Bone marrow (tissue), 2 donors: ENCODE data around the gene MYO15B.
"Not testable (repeated sequence)": the region's sequence is repeated elsewhere in the genome, so short reads cannot be mapped to it uniquely, and the experiment has no call there.

Source experiments
- DNase-seq, 2 donors: peaks; one replicate each; lab custom pipeline; 2025; lab: John Stamatoyannopoulos, UW

Gene MYO15B

DNA sequence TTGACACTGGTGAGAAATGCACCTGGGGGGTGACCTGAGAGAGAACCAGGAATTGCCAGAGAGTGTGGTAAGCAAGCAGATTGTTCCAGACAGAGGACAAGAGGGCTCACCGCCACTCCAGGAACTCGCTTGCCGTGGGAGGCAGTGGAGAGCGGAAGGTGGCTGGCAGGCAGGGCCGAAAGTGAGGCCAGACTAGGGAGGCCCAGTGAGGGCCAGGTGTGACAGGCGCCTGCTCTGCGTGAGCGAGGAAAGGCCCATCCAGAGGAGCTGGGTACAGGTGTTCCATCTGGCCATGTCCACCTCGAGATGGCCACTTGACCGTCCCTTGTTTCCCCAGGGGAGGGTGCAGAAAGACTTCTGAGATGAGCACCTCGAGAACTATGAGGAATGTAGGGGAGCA lies 11.9 kb upstream of the MYO15B start:
- DNase-seq: no peak

DNA sequence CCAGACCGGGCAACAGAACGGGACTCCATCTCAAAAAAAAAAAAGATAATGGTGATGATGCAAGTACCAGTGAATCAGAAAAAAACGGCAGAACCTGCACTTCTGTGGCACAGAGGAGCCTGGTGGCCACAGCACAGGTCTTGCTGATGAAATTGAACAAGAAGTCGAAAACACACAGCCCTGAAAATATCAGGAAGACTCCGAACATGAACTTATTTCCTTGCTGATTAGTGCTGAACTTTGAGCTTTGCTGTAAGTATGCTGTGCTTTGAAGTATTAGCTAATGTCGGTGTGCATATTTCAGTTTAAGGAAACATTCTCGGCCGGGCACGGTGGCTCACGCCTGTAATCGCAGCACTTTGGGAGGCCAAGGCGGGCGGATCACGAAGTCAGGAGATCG lies 10.9 kb upstream of the MYO15B start:
- DNase-seq: no peak

DNA sequence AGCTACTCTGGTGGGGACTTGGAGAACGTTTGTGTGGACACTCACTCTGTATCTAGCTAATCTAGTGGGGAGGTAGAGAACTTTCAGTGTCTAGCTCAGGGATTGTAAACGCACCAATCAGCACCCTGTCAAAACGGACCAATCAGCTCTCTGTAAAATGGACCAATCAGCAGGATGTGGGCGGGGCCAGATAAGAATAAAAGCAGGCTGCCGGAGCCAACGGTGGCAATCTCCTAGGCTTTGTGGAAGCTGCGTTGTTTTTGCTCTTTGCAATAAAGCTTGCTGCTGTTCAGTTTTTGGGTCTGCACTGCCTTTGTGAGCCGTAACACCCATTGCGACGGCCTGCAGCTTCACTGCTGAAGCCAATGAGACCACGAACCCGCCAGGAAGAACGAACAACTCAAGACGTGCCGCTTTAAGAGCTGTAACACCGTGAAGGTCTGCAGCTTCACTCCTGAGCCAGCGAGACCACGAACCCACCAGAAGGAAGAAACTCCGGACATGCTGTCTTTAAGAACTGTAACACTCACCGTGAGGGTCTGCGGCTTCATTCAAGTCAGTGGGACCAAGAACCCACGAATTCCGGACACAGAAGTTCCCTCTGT lies 6.4 kb upstream of the MYO15B start:
- DNase-seq: not testable (repeated sequence)

GRCh38 chr17:75583197-75583596 lies 4.4 kb upstream of the MYO15B start:
- not testable (repeated sequence) for DNase-seq

DNA sequence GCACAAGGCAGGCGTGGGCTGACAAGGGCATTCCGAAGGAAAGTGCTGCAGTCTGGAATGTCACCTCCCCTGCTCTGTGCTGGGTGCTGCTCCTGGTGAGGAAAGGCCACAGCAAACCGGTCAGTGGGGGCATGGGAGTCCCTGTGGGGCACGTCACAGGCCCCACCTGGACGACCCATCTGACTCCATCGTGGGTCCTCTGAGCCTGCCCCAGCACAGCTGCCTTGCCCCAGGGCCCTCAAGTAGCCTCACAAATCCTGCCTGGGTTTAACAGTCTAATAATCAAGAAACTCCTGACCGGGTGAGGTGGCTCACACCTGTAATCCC lies 2.8 kb upstream of the MYO15B start:
- no peak for DNase-seq

GRCh38 chr17:75588596-75589011 lies 1.0 kb downstream of the MYO15B start:
- peak in 1 of 2 donors; percentile 62 for DNase-seq

GRCh38 chr17:75589012-75589918 lies 1.7 kb downstream of the MYO15B start:
- peak; percentile 83 to 95 for DNase-seq

- no peak for DNase-seq
These were observed 2.3 kb downstream of the MYO15B start for GRCh38 chr17:75589919-75590303.

DNA sequence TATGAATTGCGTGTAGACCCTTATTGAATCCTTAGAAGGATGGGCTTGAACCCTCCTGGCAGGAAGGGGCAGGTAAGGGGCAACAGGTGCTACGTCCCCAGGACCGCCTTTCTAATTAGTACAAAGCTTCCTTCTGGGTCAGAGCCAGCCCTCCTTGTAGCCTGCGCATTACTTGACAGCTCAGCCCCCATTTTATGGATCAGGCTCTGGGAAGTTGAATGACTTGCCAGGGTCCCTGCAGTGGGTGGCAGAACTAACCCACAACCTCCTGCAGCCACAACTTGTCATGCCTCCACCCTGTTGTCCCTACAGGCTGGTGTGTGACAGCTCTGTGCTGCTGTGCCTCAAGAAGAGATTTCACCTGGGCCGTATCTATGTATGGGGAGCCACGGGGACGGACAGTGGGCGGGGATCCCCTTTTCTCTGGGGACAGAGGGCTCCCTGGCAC lies 2.7 kb downstream of the MYO15B start:
- no peak for DNase-seq

DNA sequence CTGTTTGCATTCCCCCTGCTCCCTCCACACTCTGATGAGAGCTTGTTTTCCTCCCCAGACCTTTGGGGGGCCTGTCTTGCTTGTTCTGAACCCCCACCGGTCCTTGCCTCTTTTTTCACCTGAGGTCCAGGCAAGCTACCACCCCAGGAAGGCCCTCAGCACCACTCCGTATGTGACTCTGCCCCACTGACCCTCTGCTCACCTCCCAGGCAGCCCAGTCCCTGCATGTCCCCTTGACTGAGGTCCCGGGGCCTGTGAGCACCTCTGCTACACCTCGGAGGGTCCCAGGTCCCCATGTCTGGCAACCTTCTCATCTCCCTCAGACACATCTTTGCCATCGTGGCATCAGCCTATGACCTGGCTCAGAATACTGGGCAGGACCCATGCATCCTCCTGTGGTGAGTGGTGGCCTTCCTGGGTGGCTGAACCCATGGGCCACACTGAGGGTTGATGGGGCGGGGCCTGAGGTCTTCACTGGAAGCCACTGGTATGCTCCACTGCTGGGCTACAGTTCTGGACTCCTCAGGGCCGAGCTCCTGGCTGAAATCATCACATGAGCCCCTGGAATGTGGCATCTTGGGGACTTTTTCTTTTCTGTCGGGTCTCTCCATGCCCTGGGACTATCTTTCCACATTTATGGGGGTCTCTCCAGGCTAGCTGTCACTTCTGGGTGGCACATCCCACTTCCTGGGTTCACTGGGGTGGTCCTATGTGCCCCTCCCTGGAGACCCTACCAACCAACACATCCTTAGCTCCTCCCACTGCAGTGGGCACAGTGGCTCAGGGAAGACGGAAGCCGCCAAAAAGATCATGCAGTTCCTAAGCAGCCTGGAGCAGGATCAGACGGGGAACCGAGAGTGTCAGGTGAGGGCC lies 3.5 kb downstream of the MYO15B start:
- no peak for DNase-seq

DNA sequence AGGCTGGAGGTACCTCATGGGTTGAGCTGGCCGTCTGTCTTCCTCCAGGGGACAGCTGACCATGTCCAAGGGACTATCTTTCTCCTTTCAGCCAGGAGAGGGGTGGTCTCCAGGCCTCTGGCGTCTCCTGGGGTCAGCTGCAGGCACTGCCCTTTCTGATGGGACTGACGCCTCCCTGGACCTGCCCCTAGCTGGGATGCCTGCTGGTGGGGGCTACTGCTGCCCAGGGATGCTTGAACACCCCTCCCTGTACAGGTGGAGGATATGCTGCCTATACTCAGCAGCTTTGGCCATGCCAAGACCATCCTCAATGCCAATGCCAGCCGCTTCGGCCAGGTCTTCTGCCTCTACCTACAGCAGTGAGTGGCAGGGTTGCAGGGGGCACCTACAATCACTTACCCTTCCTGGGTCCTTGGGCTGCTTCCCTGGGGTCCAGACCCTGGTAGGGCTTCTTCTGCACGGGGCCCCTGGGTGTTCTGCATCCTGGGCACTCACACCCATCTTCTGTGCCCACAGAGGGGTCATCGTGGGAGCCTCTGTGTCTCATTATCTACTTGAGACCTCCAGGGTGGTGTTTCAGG lies 4.2 kb downstream of the MYO15B start:
- DNase-seq: no peak

GRCh38 chr17:75592348-75593020 lies 4.9 kb downstream of the MYO15B start:
- no peak for DNase-seq

GRCh38 chr17:75593430-75593829 lies 5.8 kb downstream of the MYO15B start:
- not testable (repeated sequence) for DNase-seq

- no peak for DNase-seq
These were observed 7.1 kb downstream of the MYO15B start for GRCh38 chr17:75594499-75595283.

DNA sequence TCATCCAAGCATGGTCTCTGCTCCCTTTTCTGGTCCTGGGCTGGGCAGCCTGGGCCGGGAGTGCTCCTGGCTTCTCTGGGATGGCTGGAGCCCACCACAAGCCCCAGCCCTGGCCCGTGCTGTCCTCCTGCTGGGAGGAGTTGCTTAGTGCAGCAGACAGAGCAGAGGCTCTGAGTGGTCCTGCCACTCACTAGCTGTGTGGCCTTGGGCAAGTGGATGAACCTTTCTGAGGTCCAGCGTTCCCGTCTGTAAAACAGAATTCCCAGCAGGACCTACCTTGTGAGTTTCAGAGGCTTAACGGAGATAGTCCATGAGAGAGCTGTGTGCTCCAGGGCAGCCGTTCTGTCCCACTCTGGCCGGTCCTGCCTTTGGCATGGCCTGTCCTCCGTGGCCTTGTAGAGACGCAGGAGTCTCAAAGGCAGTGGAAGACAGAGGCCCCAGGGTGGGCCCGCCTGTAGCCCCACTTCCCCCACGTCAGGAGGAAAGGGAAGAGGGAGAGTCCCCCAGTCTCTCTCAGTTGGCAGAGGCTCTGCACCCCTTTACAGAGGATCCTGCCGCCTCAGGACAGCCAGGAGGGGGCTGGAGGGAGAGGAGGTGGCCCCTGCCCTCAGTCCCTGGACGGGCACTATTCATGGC lies 7.8 kb downstream of the MYO15B start:
- no peak for DNase-seq

DNA sequence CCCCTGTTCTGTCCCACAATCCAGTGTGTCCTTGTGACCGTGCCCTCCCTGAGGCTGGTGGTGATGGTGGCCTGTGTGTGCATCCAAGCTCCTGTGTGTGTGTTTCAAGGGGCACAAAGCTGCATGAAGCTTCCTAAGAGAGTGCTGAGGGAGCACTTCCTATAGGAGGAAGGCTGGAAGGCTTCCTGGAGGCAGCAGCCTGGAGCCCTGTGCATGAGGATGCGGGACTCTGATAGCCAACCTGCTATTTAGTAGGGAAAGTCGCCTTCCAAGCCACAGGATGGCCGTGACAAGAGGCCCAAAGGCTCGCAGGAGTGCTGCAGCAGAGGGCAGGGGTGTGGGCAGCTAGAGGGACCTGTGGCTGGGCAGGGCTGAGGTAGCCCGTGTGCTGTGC lies 8.3 kb downstream of the MYO15B start:
- DNase-seq: no peak

GRCh38 chr17:75596320-75597087 lies 8.9 kb downstream of the MYO15B start:
- no peak for DNase-seq

- no peak for DNase-seq
These were observed 13.7 kb downstream of the MYO15B start for GRCh38 chr17:75601057-75601987.
